GM19035 (cell line): Measurements from ENCODE around the gene EPHB1.
"Not testable (repeated sequence)": the region's sequence is repeated elsewhere in the genome, so short reads cannot be mapped to it uniquely, and the experiment has no call there.

Experiments
- ATAC-seq: cut with Tn5 transposase; IDR thresholded peaks from one replicate; pipeline ENCODE4 v1.9.1; 2021; ENCODE audit not compliant: unreplicated experiment

The EPHB1 gene

GRCh38 chr3:135106445-135106844, 311.4 kb downstream of the EPHB1 start:
- ATAC-seq: no peak

- ATAC-seq: no peak
Observed at GRCh38 chr3:135107043-135107442, 312.0 kb downstream of the EPHB1 start.

DNA sequence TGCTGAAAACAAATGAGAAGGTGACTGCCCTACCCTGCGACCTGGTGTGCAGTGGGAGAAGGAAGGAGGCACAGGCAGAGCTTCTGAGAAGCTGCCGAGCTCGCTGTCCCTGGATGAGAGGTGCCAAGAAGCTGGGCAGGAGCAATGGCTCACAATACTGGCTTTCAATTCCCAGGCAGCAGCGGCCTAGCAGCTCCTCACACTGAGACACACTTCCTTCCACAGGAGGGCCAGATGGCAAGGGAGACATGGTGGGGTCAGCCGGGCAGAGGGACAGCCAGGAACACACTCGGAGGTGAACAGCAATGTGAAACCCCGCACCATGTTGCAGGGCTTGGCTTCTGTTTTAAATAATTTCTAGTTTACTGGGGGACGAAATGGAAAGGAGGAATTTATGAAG, 314.6 kb downstream of the EPHB1 start:
- no peak for ATAC-seq

DNA sequence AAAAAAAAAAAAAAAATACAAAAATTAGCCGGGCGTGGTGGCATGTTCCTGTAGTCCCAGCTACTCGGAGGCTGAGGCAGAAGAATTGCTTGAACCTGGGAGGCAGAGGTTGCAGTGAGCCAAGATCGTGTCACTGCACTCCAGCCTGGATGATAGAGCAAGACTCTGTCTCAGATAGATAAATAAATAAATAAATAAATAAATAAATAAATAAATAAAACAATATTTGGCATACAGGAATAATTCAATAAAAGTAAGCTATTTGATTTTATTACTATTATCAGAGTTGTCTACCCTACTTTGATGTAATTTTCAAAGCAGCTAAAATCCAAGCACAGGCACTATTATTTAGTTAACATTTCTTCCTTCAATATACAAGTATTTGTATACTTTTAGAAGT, 319.5 kb downstream of the EPHB1 start:
- not testable (repeated sequence) for ATAC-seq

GRCh38 chr3:135117977-135118376, 322.9 kb downstream of the EPHB1 start:
- ATAC-seq: no peak

DNA sequence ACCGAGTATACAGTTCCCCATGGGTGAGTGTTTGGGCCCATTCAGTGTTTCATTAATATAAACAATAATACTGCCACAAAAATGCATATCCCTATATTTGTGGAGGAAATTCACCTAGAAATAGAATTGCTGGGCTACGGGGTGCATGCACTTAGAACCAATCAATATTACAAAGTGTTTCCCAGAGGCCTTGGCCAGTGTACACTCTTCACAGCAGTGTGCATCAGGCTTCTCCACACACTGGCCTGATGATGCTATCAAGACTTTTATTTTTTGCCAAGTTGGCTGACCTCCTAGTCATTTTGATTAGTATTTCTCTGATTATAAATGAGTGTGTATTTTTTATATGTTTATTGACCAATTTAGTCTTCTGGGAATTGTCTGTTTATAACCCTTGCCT, 323.7 kb downstream of the EPHB1 start:
- ATAC-seq: no peak

DNA sequence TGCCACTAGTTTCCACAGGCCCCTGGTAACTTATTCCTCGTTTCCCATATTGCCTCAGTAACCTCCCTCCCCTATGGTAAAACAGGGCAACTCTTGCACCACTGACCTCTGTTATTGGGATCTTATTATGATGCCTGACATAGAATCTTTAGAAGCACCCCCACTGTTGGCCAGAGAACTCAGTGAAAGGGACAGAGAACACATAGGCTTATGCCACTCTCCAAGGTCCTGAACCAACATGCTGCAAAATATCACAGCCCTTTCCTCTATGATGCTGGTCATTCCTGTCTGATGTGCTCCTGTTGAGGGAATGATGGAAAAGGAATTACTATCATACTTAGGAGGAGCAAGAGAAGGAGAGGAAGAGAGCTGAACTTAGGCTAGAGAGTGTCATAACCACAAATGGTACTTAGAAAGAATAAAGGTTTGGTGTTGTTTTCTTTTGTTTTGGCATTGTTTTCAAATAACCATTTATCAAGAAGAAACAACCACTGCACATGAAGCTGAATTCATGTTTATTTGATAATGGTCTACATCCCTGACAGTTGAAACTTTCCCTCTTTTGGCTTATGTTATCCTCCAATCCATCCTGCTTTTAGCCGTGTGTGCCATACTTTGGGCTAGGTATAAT, 330.2 kb downstream of the EPHB1 start:
- ATAC-seq: no peak

DNA sequence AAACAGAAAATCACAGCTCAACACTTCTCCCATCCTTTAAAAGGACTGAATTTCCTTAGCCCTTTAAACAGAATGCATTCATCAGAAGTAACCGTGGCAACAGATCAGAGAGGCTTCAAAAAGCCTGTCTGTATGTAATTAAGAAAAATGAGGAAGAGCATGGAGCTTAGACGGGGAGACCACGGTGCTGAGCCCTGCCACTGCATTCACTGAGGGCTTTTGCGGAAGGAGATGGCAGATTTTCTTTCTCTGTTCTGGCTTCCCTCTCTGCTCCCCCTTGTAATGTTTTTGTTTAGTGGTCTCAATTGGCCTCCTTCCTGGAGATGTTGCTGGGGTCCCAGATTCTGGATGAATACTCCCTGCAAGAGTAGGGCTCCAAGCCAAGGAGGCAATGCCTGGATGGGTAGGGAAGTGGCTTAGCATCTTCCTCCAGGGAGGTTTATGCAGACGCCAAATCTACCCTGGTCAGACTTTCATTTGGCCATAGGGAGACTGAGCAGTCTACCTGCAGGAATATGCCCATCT, 332.9 kb downstream of the EPHB1 start:
- ATAC-seq: no peak

- ATAC-seq: no peak
Observed at GRCh38 chr3:135128818-135129217, 333.8 kb downstream of the EPHB1 start.

DNA sequence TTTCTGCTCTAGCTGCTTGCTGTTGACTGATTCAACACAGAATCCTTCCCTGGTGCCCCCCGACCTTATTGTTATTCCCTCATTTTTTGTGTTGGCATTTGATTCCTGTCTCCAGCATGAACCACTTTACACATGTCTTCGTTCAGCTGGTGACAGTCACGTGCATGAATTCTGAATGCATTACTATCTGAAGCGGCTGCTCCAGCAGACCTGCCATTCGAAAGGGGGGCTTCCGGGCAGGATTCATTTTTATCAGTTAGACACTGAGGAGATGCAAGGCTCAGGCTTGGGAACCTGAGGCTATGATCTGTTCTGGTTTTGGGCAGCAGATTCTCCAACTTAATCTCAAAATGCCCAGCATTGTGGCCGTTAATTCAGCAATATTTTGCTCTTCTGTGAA, 336.2 kb downstream of the EPHB1 start:
- no peak for ATAC-seq

DNA sequence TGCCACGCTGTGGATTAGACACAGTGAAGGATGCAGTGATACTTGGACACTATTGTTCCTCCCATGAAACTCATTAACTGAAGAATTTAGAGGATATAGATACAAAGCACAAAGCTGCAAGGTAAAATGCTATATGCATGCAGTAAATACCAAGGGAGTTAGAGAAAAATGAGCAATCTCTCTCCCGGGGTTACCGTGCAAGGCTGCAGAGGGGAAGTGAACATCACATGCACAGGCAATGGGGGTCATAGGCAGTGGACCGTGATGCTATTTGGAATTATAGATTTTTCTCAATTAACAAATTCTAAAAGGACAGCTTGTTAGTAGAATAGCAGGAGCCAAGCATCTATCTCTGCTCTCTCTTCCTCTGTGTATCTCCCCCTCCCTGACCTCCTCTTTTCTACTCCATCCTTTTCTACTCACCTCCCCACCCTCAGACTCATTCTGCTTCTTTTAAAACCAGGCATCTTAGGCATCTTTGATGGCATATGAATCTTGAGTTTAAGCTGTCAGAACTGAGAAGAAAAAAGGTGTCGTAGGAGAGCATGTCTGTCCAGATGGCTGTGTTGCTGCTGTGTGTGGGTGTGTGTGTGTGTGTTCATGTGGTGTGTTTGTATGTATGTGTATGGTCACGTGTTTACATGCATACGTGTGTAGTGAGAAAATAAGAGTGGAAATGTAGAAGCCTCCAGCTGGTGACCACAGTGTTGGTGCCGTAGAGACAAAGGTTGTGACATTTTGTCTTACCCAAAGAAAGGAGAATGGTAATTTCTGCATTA, 339.0 kb downstream of the EPHB1 start:
- ATAC-seq: no peak

DNA sequence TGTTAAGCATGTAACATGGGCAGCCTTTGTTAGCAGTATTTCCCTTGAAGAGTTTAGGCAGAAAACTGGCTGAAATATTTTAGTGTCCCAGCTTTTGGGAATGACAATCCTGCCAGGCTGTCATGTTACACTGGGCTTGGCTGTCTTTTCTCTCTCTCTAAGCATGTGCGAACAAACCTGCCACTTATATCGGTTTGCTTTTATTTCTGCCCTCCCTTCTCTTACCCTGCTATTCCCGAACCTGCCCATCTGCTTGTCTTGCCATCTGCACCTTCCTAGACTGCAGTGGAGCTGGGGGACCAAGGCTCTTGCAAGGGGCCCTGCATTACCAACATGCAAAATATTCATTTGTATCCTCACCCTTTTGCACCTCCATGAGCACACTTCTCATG, 339.6 kb downstream of the EPHB1 start:
- no peak for ATAC-seq

- no peak for ATAC-seq
Observed at GRCh38 chr3:135135445-135135844, 340.4 kb downstream of the EPHB1 start.

- ATAC-seq: no peak
Observed at GRCh38 chr3:135136361-135137100, 341.5 kb downstream of the EPHB1 start.

- no peak for ATAC-seq
Observed at GRCh38 chr3:135137296-135137695, 342.2 kb downstream of the EPHB1 start.

GRCh38 chr3:135138776-135139175, 343.7 kb downstream of the EPHB1 start:
- ATAC-seq: no peak

- no peak for ATAC-seq
Observed at GRCh38 chr3:135140591-135140990, 345.5 kb downstream of the EPHB1 start.

GRCh38 chr3:135141160-135141559, 346.1 kb downstream of the EPHB1 start:
- ATAC-seq: no peak

- ATAC-seq: no peak
Observed at GRCh38 chr3:135141672-135142071, 346.6 kb downstream of the EPHB1 start.

- ATAC-seq: no peak
Observed at GRCh38 chr3:135142530-135142929, 347.5 kb downstream of the EPHB1 start.

- ATAC-seq: no peak
Observed at GRCh38 chr3:135143474-135143873, 348.4 kb downstream of the EPHB1 start.

GRCh38 chr3:135145581-135145980, 350.5 kb downstream of the EPHB1 start:
- no peak for ATAC-seq
